Stimulated activated CD8-positive, alpha-beta memory T cell treated with anti-CD3 and anti-CD28 coated beads, Interleukin-12 subunit alpha, Interleukin-12 subunit beta, amount 100 ng/mL, for 24 hours (primary cell): ENCODE results near the gene COQ10A.
A peak's percentile ranks its signal among the peaks of the same experiment; 100 is the strongest.
"Not testable (repeated sequence)": the region's sequence is repeated elsewhere in the genome, so short reads cannot be mapped to it uniquely, and the experiment has no call there.

Experiments
- DNase-seq: peaks from one replicate; pipeline ENCODE4 v3.0.0-alpha.2; 2020; ENCODE audit errors: extremely low read depth

COQ10A gene

DNA sequence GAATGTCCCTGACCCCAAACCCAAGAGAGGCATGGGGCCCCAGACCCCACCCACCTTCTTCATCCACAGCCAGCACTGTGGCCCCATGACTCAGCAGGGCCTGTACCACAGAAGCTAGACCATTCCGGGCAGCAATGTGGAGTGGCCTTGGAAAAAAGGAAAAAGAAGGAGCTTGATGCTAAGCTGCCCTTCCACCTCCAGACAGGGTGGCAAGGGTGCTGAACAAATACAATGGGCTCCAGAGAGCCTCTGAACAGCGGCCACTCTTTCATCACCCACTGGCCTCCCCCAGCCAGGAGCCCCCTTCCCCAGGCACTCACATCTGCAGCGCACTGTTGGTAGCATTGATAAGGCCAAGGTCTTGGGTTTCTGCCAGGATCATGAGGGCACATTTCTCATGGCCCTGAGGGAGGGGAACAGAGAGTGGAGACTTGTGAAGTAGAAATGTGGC lies 23.0 kb upstream of the COQ10A start:
- DNase-seq, result no peak

DNA sequence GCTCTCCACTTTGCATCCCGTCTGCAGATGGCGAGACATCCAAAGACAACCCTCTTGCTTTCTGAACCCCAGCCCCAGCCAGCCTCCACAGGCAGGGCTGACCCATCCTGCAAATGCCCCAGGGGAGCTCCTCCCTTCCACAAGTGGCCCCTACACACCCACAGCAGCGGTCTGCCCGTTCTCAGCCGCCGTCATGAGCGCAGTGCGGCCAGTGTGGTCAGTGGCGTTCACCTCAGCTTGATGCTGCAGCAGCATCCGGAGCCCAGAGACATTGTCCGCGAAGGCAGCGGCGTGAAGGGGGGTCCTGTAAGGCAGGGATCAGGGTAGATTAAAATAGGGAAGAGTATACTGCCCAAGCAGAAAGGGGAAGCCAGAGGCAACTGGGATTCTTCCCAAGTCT lies 22.2 kb upstream of the COQ10A start:
- no peak for DNase-seq

GRCh38 chr12:56247923-56248322 lies 18.8 kb upstream of the COQ10A start:
- DNase-seq, result no peak

DNA sequence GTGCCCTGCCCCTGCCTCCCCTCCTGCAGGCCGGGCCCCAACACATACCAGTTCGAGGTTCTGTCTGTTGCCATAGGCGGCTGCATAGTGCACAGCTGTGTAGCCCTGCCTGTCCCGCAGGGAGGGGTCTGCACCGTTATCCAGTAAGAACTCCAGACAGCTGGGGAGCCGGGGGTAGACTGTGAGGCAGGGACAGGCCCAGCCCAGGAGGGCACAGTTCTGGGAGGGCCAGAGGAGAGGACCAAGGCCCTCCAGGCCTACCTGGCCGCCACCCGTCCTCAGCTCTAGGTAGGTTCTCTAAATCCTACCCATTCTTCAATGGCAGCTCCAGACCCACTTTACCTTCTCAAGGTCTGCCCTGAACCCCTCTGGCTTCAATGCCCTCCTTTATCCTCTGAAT lies 18.0 kb upstream of the COQ10A start:
- no peak for DNase-seq

DNA sequence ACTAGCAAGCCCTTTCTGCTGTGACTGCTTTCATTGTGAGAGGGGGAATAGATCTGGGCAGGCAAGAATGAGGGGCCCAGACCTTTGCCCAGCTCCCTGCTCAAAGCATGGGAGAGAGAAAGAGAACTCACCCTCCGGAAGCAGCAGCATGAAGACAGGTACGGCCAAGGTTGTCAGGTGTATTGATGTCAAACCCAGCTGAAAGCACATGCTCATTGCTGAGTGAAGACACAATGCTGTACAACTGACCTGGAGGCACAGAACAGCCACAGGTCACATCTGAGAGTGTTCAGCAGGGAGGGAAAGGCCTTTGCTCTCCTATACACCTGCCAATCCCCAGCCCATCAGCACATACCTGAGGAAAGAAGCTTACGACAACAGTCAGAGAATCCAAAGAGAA lies 14.1 kb upstream of the COQ10A start:
- DNase-seq, result no peak

- no peak for DNase-seq
Measured at GRCh38 chr12:56253091-56253490, 13.7 kb upstream of the COQ10A start.

- no peak for DNase-seq
Measured at GRCh38 chr12:56255671-56256070, 11.1 kb upstream of the COQ10A start.

DNA sequence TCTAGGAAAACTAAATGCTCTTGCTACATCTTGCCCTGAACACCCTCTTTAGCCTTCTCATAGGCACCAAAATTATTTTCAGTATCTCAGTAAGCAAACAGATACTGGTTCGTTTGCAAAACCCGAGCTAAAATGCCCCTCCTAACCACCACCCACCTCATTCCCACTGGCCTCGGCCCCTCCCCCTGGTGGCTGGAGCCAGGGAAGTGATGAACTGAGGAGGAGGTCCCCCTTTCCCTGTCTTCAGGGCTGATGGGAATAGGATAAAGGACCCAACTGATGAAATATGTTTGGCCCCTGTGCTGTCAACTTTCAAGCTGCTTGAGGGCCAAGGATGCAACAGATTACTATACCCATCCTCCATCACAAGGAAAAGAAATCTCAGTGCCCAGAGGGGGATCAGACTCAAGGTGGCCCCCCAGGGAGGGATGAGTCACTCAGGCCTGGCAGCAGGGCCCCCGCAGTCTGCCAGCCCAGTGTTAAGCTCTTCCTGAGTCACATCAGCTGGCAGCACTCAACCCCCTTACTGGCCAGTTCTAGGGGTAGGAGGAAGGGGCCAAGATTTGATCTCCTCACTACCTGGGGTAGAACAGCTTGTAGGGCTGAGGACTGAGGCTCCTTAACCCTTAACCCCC lies 10.3 kb upstream of the COQ10A start:
- DNase-seq, result no peak

DNA sequence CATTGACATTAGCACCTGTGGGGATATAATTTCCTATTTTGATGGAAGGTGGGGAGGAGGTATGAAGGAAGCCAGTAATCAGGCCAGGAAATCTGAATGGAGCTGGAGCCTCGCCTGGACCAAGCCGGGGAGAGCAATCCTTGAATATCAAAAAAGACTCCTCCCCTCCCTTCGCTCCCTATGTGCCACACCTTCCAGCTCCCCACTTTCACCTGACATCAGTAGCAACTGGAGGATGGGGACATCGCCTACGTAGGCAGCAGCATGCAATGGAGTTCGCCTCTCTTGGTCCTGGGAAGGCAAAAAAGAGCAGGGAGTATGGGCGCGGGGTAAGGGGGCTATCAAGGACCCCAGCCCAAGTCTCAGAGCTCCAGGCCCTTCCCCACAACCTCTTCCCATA lies 9.7 kb upstream of the COQ10A start:
- DNase-seq, result no peak

- no peak for DNase-seq
Measured at GRCh38 chr12:56257491-56258067, 9.2 kb upstream of the COQ10A start.

DNA sequence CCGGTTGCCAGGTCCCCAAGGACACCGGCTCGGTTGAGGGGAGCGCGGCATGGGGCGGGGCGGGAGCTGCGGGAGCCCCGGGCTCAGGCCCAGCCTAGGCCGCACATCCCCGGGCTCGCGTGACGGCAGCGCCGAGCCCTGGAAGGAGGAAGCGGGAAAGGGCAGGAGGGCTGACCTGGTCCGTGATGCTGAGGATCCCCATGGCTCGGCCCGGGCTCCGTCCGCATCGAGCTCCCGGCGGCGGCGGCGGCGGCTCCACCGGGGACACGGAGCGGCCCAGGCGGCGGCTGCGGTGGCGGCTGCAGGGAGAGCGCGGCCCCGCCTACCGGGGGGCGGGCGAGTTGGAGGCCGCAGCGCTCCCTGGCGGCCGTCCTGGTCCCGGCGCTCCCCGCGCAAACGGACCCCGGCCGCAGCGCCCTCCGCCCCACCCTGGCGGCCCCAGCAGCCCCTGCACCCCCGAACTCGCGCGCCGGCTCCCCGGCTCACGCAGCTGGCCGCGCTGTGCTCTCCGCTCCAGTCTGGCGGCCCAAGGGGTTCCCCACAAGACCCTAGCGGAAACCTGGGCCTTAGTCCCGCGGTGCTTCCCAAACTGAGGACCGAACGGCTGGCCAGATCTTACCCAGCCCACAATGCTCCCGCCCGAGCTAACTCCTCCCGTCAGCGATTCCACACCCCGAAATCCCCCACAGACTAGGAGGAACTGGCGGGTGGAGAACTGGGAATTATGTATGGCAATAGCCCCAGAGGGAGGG lies 8.5 kb upstream of the COQ10A start, which contains the start of gene ANKRD52:
TSS of gene ANKRD52 (minus strand) at position 317 of the 752 bp plus-strand sequence. CDS start at position 202, 115 bp downstream.
- DNase-seq, result peak; percentile 49

GRCh38 chr12:56258820-56259183 lies 7.9 kb upstream of the COQ10A start:
- no peak for DNase-seq

GRCh38 chr12:56260380-56260779 lies 6.4 kb upstream of the COQ10A start:
- no peak for DNase-seq

DNA sequence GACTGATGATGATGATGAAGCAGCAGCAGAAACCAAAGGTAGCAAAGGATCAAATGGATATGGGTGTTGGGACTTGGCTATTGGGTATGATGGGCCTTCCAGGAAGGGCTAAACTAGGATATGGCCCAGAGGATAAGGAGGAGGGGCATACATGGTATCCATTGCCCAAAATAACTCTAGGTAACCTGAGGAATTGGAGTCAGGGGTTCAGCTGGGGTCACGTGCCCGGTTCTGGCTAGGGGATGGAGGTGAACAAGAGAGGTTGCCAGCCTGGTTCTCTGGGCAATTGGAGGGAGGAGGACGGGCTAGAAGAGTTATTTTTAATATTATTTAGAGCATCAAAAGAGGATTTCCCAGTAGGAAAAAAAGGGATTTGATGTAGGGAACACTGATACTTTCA lies 5.8 kb upstream of the COQ10A start:
- no peak for DNase-seq

GRCh38 chr12:56261503-56262232 lies 5.1 kb upstream of the COQ10A start:
- DNase-seq, result no peak

DNA sequence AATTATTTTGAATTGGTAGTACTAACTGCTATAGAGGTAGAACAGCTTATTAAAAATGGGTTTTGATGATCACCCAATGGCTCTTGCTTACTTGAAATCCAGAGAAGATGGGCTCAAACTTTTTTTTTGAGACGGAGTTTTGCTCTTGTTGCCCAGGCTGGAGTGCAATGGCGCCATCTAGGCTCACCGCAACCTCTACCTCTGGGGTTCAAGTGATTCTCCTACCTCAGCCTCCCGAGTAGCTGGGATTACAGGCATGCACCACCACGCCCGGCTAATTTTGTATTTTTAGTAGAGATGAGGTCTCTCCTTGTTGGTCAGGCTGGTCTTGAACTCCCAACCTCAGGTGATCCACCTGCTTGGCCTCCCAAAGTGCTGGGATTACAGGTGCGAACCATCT lies 3.8 kb upstream of the COQ10A start:
- DNase-seq, result not testable (repeated sequence)

GRCh38 chr12:56266068-56266692 lies 562 bp upstream of the COQ10A start:
- DNase-seq, result not testable (repeated sequence)

DNA sequence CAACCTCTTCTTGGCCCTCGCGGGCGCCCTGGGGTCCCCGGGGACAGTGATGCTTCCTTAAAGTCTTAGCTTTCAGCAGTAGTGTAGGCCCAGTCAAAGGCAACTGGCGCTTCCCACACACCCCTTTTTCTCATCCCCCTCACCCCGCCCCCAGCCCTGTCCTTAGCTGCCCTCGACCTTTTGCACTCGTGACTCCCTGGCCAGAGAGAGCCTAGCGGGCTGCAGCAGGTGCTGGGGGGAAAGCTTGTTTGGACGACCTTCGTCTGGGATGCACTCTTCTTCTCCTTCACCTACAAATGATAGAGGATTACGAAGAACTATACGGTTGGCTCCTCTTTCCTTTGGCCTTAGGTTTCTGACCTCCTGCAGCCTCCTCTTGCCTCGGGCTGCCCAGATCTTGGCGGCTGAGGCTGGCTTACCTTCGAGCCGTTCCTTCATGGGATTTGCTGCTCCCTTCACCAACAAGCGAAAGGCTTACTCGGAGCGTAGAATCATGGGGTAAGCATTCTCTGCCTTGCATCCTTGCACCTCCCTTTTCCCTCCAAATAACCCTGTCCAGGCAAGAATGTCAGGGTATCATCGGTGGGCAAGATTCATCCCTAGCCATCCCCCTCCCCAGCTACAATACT lies 815 bp downstream of the COQ10A start:
- no peak for DNase-seq

- no peak for DNase-seq
Measured at GRCh38 chr12:56271031-56271430, 4.3 kb downstream of the COQ10A start.

DNA sequence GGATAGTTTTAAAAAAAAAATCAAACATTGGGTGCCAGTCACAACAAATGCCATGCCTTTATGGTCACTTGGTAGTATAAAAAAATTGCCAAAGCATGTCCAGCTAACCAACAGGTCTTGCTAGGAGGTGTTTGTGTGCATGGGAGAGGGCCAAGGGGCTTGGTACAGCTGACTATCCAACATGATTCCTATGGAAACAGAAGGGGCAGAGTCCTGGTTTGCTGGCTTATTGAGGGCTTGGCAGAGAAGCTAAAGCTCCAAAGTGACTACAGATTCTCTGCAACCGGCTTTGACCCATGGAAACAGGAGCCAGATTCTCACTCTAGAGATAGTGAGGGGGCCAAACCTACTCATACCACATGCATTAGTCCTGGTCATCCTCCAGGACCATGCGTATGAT lies 5.7 kb downstream of the COQ10A start:
- DNase-seq, result not testable (repeated sequence)

DNA sequence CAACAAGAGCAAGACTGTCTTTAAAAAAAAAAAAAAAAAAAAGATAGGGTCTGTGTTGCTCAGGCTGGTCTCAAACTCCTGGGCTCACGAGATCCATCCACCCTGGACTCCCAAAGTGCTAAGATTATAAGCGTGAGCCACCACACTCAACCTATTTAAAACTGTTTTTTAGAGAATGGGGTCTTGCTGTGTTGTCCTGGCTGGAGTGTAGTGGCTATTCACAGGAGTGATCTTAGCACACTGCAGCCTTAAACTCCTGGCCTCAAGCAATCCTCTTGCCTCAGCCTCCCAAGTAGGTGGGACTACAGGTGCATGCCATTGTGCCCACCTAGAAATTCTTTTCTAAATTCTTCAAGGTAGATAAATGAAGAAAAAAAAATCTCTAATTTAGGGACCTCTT lies 7.6 kb downstream of the COQ10A start:
- DNase-seq, result no peak
